Inflammatory macrophage (primary cell): ENCODE data around the gene MSX1.

Experiments used
- DNase-seq, 2 donors: peaks; one replicate each; pipeline ENCODE4 v3.0.0-alpha.2; 2020 to 2022

Gene MSX1

GRCh38 chr4:4841156-4841555, 18.3 kb upstream of the MSX1 start:
- DNase-seq = no peak

GRCh38 chr4:4842476-4843441, 16.7 kb upstream of the MSX1 start:
- DNase-seq = no peak

GRCh38 chr4:4843635-4844291, 15.7 kb upstream of the MSX1 start:
- no peak for DNase-seq

- DNase-seq = no peak
Measured at GRCh38 chr4:4845027-4845426, 14.4 kb upstream of the MSX1 start.

GRCh38 chr4:4847011-4847410, 12.5 kb upstream of the MSX1 start:
- no peak for DNase-seq

- DNase-seq = no peak
Measured at GRCh38 chr4:4848540-4848939, 10.9 kb upstream of the MSX1 start.

- no peak for DNase-seq
Measured at GRCh38 chr4:4849106-4849505, 10.4 kb upstream of the MSX1 start.

GRCh38 chr4:4849524-4850193, 9.8 kb upstream of the MSX1 start:
- DNase-seq = no peak

- no peak for DNase-seq
Measured at GRCh38 chr4:4851081-4851480, 8.4 kb upstream of the MSX1 start.

GRCh38 chr4:4851906-4852305, 7.6 kb upstream of the MSX1 start:
- no peak for DNase-seq

- DNase-seq = peak in 1 of 2 donors; percentile 5
Measured at GRCh38 chr4:4852591-4853362, 6.7 kb upstream of the MSX1 start.

GRCh38 chr4:4853371-4853823, 6.1 kb upstream of the MSX1 start:
- DNase-seq = no peak

GRCh38 chr4:4853921-4854648, 5.4 kb upstream of the MSX1 start:
- DNase-seq = no peak

- no peak for DNase-seq
Measured at GRCh38 chr4:4854649-4855295, 4.7 kb upstream of the MSX1 start.

GRCh38 chr4:4855301-4856070, 4.0 kb upstream of the MSX1 start:
- no peak for DNase-seq

- no peak for DNase-seq
Measured at GRCh38 chr4:4856071-4857000, 3.1 kb upstream of the MSX1 start.

GRCh38 chr4:4857001-4857808, 2.3 kb upstream of the MSX1 start:
- no peak for DNase-seq

GRCh38 chr4:4857809-4858508, 1.5 kb upstream of the MSX1 start:
- no peak for DNase-seq
